Left ventricle myocardium superior (tissue), 1 donor: ENCODE results near the gene PSD4. TPM values are rescaled to one million over a fixed set of nuclear protein-coding genes. Genes with fewer than 3 reads are reported as not detected.

Experiments
- ATAC-seq: fragments of 200-7000 bp; cut with Tn5 transposase; one replicate; pipeline ENCODE4 v1.9.1; 2020; ENCODE audit warnings: mild to moderate bottlenecking, moderate library complexity
- DNase-seq: peaks from one replicate; pipeline ENCODE4 v3.0.0-alpha.2; 2020
- intact Hi-C: fragments of 100-400 bp; cut with micrococcal nuclease; formaldehyde crosslinking; loops from one replicate; pipeline ENCODE4 v1.11.0; 2022
- total RNA-seq: library from RNA; stranded (reverse); fragmentation: NEBNext Ultra II Directional; extraction: Animal tissue kit (Norgen Biotek cat#: 25700); gene quantifications from one replicate; pipeline ENCODE4 v1.2.1, GENCODE V29; 2021
- donor health status: DM: no; HTN: yes; CAD: no; lungs with severe emphysema.

Gene PSD4
- total RNA-seq, 1 donor from 2014 or later, result 2.9 TPM

GRCh38 chr2:113198790-113199612 is 25.2 kb downstream of the PSD4 start:
- intact Hi-C loops, result no loop called here
- peak; percentile 96 for ATAC-seq

GRCh38 chr2:113200236-113200635 is 26.5 kb downstream of the PSD4 start:
- DNase-seq, result no peak

More at GRCh38 chr2:113198790-113199612, 25.2 kb downstream of the PSD4 start:
- peak; percentile 91 for DNase-seq

GRCh38 chr2:113200736-113201490 is 27.1 kb downstream of the PSD4 start:
- intact Hi-C loops, result loop anchor here (5.0 kb wide), 1 partner anchor 171 kb away; no protein-coding TSS in a partner anchor
- DNase-seq, result no peak

More at GRCh38 chr2:113200236-113200635, 26.5 kb downstream of the PSD4 start:
- ATAC-seq, result no peak
- intact Hi-C loops, result loop anchor here (5.0 kb wide), 1 partner anchor 172 kb away; no protein-coding TSS in a partner anchor

GRCh38 chr2:113201496-113202304 is 27.9 kb downstream of the PSD4 start:
- DNase-seq (no peak), ATAC-seq (no peak)
- intact Hi-C loops, result loop anchor here (5.0 kb wide), 1 partner anchor 171 kb away; no protein-coding TSS in a partner anchor

More at GRCh38 chr2:113200736-113201490, 27.1 kb downstream of the PSD4 start:
- no peak for ATAC-seq

GRCh38 chr2:113202305-113203216 is 28.8 kb downstream of the PSD4 start:
- ATAC-seq (no peak), DNase-seq (no peak)
- intact Hi-C loops, result loop anchor here (5.0 kb wide), 1 partner anchor 170 kb away; no protein-coding TSS in a partner anchor

- no peak for DNase-seq
- intact Hi-C loops, result loop anchor here (5.0 kb wide), 1 partner anchor 169 kb away; no protein-coding TSS in a partner anchor
- no peak for ATAC-seq
Observed at GRCh38 chr2:113203217-113203530, 29.4 kb downstream of the PSD4 start.

- intact Hi-C loops, result loop anchor here (5.0 kb wide), 1 partner anchor 168 kb away; no protein-coding TSS in a partner anchor
- peak; percentile 72 for ATAC-seq
Observed at GRCh38 chr2:113203901-113204519, 30.2 kb downstream of the PSD4 start.

GRCh38 chr2:113206251-113206650 is 32.5 kb downstream of the PSD4 start:
- intact Hi-C loops, result no loop called here
- DNase-seq (no peak), ATAC-seq (no peak)

More at GRCh38 chr2:113203901-113204519, 30.2 kb downstream of the PSD4 start:
- peak; percentile 68 for DNase-seq

- intact Hi-C loops, result no loop called here
- DNase-seq, result no peak
- no peak for ATAC-seq
Observed at GRCh38 chr2:113207021-113207420, 33.2 kb downstream of the PSD4 start.

- no peak for DNase-seq
- intact Hi-C loops, result no loop called here
- ATAC-seq, result no peak
Observed at GRCh38 chr2:113208396-113208795, 34.6 kb downstream of the PSD4 start.

- DNase-seq (no peak), ATAC-seq (no peak)
- intact Hi-C loops, result no loop called here
Observed at GRCh38 chr2:113209011-113209645, 35.4 kb downstream of the PSD4 start.

- intact Hi-C loops, result no loop called here
- DNase-seq, result no peak
- ATAC-seq, result no peak
Observed at GRCh38 chr2:113209646-113210171, 35.9 kb downstream of the PSD4 start.

- ATAC-seq (peak; percentile 76), DNase-seq (no peak)
- intact Hi-C loops, result no loop called here
Observed at GRCh38 chr2:113211226-113212105, 37.7 kb downstream of the PSD4 start.

GRCh38 chr2:113212245-113213060 is 38.7 kb downstream of the PSD4 start:
- DNase-seq (peak; percentile 67), ATAC-seq (peak; percentile 67)
- intact Hi-C loops, result no loop called here
